PC-3 (cell line): ENCODE results near the gene CTNND2. TPM values are rescaled to one million over a fixed set of nuclear protein-coding genes. Genes with fewer than 3 reads are reported as not detected.

Source experiments
- ATAC-seq: fragments of 200-7000 bp; cut with Tn5 transposase; 2 replicates; pipeline ENCODE4 v1.9.1; 2020; ENCODE audit warnings: mild to moderate bottlenecking, moderate library complexity
- BruUV-seq: library from RNA; stranded (reverse); fragments of 400-500 nt; replicated peaks from 2 replicates; lab custom pipeline; 2021; lab: Mats Ljungman, UMichigan
- CTCF ChIA-PET: fragments of 300-600 bp; sonication (Branson Sonifier 250); formaldehyde crosslinking; loops from one replicate; lab custom pipeline; 2022; ENCODE audit warnings: antibody characterized with exemption; lab: Charles Lee
- POLR2A ChIA-PET: fragments of 300-600 bp; sonication (Branson Sonifier 250); formaldehyde crosslinking; loops from one replicate; lab custom pipeline; 2022; ENCODE audit warnings: antibody characterized with exemption; ENCODE audit not compliant: unreplicated experiment; lab: Charles Lee
- DNase-seq: peaks from one replicate; pipeline ENCODE4 v3.0.0-alpha.2; 2015
- H2AFZ ChIP-seq: fragments of 300-600 bp; sonication (generic); 2 replicates; pipeline ENCODE4 v1.6.0; 2016; ENCODE audit warnings: antibody characterized with exemption, low read length
- H3F3A ChIP-seq: fragments of 300-600 bp; sonication (generic); one replicate; pipeline ENCODE4 v1.6.0; 2017; ENCODE audit warnings: antibody characterized with exemption, low read length, control low read depth, mild to moderate bottlenecking; ENCODE audit not compliant: unreplicated experiment
- H3K27ac ChIP-seq: fragments of 300-600 bp; sonication (generic); 2 replicates; pipeline ENCODE4 v1.5.1; 2016; ENCODE audit warnings: mild to moderate bottlenecking, low read length
- H3K27me3 ChIP-seq: fragments of 300-600 bp; sonication (generic); 2 replicates; pipeline ENCODE4 v1.6.1; 2016; ENCODE audit warnings: low read length, mixed read lengths
- H3K36me3 ChIP-seq: fragments of 300-600 bp; sonication (generic); 2 replicates; pipeline ENCODE4 v1.6.1; 2016; ENCODE audit warnings: low read depth, mixed run types, low read length, mixed read lengths
- H3K4me1 ChIP-seq: fragments of 300-600 bp; sonication (generic); 2 replicates; pipeline ENCODE4 v1.5.1; 2016; ENCODE audit warnings: low read length; ENCODE audit not compliant: insufficient read depth
- H3K4me2 ChIP-seq: fragments of 300-600 bp; sonication (generic); 2 replicates; pipeline ENCODE4 v1.6.0; 2016; ENCODE audit warnings: low read length
- H3K4me3 ChIP-seq: fragments of 300-600 bp; sonication (generic); 2 replicates; pipeline ENCODE4 v1.5.1; 2016; ENCODE audit warnings: mild to moderate bottlenecking, low read length, mixed read lengths
- H3K79me2 ChIP-seq: fragments of 300-600 bp; sonication (generic); 2 replicates; pipeline ENCODE4 v1.6.1; 2017; ENCODE audit warnings: low read length, mixed read lengths
- H3K9ac ChIP-seq: fragments of 300-600 bp; sonication (generic); 2 replicates; pipeline ENCODE4 v1.6.0; 2016; ENCODE audit warnings: mild to moderate bottlenecking, low read length
- H3K9me2 ChIP-seq: fragments of 300-600 bp; sonication (generic); replicated peaks from 2 replicates; pipeline ENCODE4 v1.6.1; 2016; ENCODE audit warnings: mixed run types, low read length, mixed read lengths
- H3K9me3 ChIP-seq: fragments of 300-600 bp; sonication (generic); 2 replicates; pipeline ENCODE4 v1.6.1; 2016; ENCODE audit warnings: low read length, mixed read lengths
- H4K20me1 ChIP-seq: fragments of 300-600 bp; sonication (generic); 2 replicates; pipeline ENCODE4 v1.6.1; 2016; ENCODE audit warnings: low read length, mixed read lengths
- EZH2 ChIP-seq: fragments of 300-600 bp; sonication (generic); IDR thresholded peaks from one replicate; pipeline ENCODE4 v1.6.1; 2017; ENCODE audit warnings: antibody characterized with exemption, mild to moderate bottlenecking, low read length; ENCODE audit not compliant: unreplicated experiment
- EZH2phosphoT487 ChIP-seq: fragments of 300-600 bp; sonication (generic); IDR thresholded peaks from 2 replicates; pipeline ENCODE4 v1.6.1; 2018; ENCODE audit warnings: mild to moderate bottlenecking, antibody characterized with exemption, low read length, borderline replicate concordance
- intact Hi-C: fragments of 100-400 bp; cut with micrococcal nuclease; formaldehyde crosslinking; loops from 2 replicates; pipeline ENCODE4 v1.9.0; 2023
- total RNA-seq: library from RNA; depleted of rRNA; stranded (reverse); fragments of >200 nt; gene quantifications from 2 replicates; pipeline ENCODE4 v1.2.3, GENCODE V29; 2014
- TF ChIP-seq, protein P1 (sequence below): fragments of 300-600 bp; sonication (generic); conservative IDR thresholded peaks from 2 replicates; pipeline ENCODE4 v1.5.1; 2017; ENCODE audit warnings: antibody characterized with exemption, low read depth, mild to moderate bottlenecking, low read length

CTNND2 gene
- total RNA-seq, 1 experiment from 2014 or later: 1.8 TPM

DNA sequence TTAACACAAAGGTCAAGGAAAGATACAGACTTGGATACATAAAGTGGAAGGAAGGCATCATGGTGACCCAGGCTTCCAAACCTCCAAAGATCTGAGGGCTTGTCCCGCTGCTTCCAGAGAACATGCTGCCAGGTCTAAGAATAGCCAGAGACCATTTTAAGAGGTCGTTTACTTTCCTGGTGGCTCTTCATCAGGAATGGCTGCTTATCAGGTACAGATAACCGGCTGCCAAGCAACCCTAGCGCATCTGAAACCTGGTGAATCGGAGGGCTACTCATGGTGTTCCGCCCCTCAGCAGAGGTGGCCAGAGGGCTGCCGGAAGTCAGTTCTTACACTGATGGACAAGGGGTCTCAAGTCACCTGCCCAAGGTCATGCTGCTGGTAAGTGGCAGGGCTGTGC lies 892.0 kb downstream of the CTNND2 start:
- TF ChIP-seq, protein P1, sequence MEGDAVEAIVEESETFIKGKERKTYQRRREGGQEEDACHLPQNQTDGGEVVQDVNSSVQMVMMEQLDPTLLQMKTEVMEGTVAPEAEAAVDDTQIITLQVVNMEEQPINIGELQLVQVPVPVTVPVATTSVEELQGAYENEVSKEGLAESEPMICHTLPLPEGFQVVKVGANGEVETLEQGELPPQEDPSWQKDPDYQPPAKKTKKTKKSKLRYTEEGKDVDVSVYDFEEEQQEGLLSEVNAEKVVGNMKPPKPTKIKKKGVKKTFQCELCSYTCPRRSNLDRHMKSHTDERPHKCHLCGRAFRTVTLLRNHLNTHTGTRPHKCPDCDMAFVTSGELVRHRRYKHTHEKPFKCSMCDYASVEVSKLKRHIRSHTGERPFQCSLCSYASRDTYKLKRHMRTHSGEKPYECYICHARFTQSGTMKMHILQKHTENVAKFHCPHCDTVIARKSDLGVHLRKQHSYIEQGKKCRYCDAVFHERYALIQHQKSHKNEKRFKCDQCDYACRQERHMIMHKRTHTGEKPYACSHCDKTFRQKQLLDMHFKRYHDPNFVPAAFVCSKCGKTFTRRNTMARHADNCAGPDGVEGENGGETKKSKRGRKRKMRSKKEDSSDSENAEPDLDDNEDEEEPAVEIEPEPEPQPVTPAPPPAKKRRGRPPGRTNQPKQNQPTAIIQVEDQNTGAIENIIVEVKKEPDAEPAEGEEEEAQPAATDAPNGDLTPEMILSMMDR: no peak
- TF ChIP-seq EZH2phosphoT487: no peak
- TF ChIP-seq EZH2: no peak
- no peaks in the 10 kb centered on the region for H3K79me2 ChIP-seq
- no peaks in the 10 kb centered on the region for H3K9me3 ChIP-seq
- no peaks in the 10 kb centered on the region for H3F3A ChIP-seq
- no peak for DNase-seq
- no peaks in the 10 kb centered on the region for H4K20me1 ChIP-seq
- ChIA-PET CTCF (no interaction called here), POLR2A (no interaction called here)
- H3K27ac ChIP-seq: no peak overlapping the region
- no peaks in the 10 kb centered on the region for H3K27me3 ChIP-seq
- intact Hi-C loops: no loop called here
- no peak overlapping the region for H3K4me2 ChIP-seq
- no TSS peak for BruUV-seq
- H3K4me1 ChIP-seq: no peaks in the 10 kb centered on the region
- no peak overlapping the region for H2AFZ ChIP-seq
- no peak overlapping the region for H3K4me3 ChIP-seq
- no peak overlapping the region for H3K9ac ChIP-seq
- no peaks in the 10 kb centered on the region for H3K36me3 ChIP-seq
- ATAC-seq: no peak
- no peaks in the 10 kb centered on the region for H3K9me2 ChIP-seq

DNA sequence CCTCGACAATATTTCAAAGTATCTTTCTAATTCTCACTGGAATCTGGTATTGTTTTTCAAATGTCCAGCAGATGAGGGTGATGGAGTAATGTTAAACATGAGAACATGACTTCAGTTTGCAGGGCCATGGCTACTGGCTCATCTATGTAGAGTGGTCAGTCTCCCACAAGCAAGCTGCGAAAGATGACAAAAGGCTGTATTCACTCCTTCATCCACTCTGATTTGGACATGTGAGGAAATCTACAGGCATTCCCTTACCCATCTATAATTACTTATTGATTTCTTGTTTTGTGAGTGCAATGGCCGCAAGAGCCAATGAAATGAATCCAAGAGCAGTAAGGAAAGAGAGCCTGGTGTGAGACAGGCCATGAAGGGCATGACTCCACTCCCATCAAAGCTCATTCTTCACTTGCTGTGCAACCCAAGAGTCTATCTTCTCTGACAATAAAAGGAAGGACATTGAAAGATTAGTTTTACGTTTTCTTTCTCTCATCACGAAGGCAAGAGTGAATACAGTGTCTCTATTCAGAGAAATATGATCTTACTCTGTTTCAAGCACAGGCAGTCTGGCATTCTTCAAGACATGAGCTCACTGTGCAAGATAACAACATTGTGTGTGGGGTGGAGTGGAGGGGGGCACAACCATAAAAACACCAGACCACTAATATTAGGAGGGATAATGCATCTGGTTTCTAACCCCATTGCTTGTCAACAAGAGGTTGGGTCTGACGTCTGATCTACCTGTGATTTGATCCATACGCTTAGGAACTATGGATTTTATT lies 893.6 kb downstream of the CTNND2 start:
- no peaks in the 10 kb centered on the region for H3K79me2 ChIP-seq
- no peak overlapping the region for H2AFZ ChIP-seq
- H3K27me3 ChIP-seq: no peaks in the 10 kb centered on the region
- no TSS peak for BruUV-seq
- no peaks in the 10 kb centered on the region for H3K4me1 ChIP-seq
- no peak for DNase-seq
- H3K36me3 ChIP-seq: no peaks in the 10 kb centered on the region
- H3K4me2 ChIP-seq: no peak overlapping the region
- H3K4me3 ChIP-seq: no peak overlapping the region
- intact Hi-C loops: no loop called here
- TF ChIP-seq EZH2 (no peak), EZH2phosphoT487 (no peak)
- TF ChIP-seq, protein P1: no peak
- ChIA-PET CTCF (no interaction called here), POLR2A (no interaction called here)
- H4K20me1 ChIP-seq: no peaks in the 10 kb centered on the region
- ATAC-seq: no peak
- no peak overlapping the region for H3K27ac ChIP-seq
- no peak overlapping the region for H3K9ac ChIP-seq
- H3F3A ChIP-seq: no peaks in the 10 kb centered on the region
- H3K9me3 ChIP-seq: no peaks in the 10 kb centered on the region
- no peaks in the 10 kb centered on the region for H3K9me2 ChIP-seq

DNA sequence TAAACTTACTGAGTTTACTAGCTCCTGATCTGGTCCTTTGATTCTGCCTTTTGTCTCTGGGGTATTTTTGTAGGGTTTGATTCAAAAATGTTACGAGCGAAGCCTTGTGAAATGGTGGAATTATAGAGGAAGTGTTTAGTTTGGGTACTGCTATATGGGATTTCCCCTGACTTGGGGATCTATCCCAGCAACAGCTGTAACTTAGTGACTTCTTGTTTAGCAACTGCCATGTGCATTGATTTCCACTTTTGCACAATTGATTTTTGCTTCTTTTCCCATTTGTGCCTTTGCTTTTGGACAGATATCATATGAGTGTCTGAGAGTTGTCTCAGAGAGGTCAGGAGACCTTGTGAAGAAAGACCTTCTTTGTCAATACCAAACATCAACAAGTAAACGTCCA lies 894.7 kb downstream of the CTNND2 start:
- no TSS peak for BruUV-seq

More for the DNA sequence above, 894.7 kb downstream of the CTNND2 start:
- Histone ChIP-seq H3K4me3 (no peak overlapping the region), H3K36me3 (no peaks in the 10 kb centered on the region), H3K9ac (no peak overlapping the region), H2AFZ (no peak overlapping the region), H3K79me2 (no peaks in the 10 kb centered on the region), H4K20me1 (no peaks in the 10 kb centered on the region), H3K9me2 (no peaks in the 10 kb centered on the region), H3K4me1 (no peaks in the 10 kb centered on the region), H3K9me3 (no peaks in the 10 kb centered on the region), H3K27me3 (no peaks in the 10 kb centered on the region), H3K27ac (no peak overlapping the region), H3F3A (no peaks in the 10 kb centered on the region), H3K4me2 (no peak overlapping the region)
- TF ChIP-seq EZH2: no peak
- no peak for TF ChIP-seq EZH2phosphoT487
- TF ChIP-seq, protein P1: no peak
- ATAC-seq (no peak), DNase-seq (no peak)
- POLR2A ChIA-PET: no interaction called here
- intact Hi-C loops: no loop called here
- CTCF ChIA-PET: interaction anchor here (0.7 kb wide), 1 partner anchor 127 kb away, joined by 3 read pairs; no protein-coding TSS in a partner anchor
